Fibroblast of peridontal ligament (primary cell): ENCODE results near the gene SENP1.
"Not testable (repeated sequence)": the region's sequence is repeated elsewhere in the genome, so short reads cannot be mapped to it uniquely, and the experiment has no call there.

Experiments used
- DNase-seq: peaks from one replicate; pipeline ENCODE4 v3.0.0-alpha.2; 2010; ENCODE audit errors: extremely low read depth

The SENP1 gene

GRCh38 chr12:48105867-48106680, at the start of gene SENP1:
SENP1 (minus strand) TSS chr12:48106079; CDS start chr12:48101472, 4,607 bp downstream.
- DNase-seq = peak; percentile 87

- no peak for DNase-seq
Observed at GRCh38 chr12:48151103-48151771, 45.4 kb upstream of the SENP1 start.

DNA sequence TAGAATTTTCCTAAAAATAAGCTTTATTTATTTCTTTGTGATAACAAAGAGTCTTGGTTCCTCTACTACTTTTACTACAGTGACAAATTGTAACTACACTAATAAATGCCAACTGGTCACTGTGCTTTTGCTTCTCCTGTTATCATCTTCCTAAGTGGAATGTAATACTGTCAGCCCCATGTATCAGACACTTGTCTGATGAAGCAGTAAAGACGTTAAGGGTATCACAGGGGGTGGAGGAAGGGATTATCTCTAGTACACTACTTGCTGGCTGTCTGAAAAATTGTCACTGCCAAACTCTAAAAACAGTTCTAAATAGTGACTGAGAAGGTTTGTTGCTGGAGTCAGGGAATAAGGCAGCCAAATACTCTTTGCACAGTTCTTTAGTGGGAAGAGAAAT, 40.1 kb upstream of the SENP1 start:
- DNase-seq = no peak

DNA sequence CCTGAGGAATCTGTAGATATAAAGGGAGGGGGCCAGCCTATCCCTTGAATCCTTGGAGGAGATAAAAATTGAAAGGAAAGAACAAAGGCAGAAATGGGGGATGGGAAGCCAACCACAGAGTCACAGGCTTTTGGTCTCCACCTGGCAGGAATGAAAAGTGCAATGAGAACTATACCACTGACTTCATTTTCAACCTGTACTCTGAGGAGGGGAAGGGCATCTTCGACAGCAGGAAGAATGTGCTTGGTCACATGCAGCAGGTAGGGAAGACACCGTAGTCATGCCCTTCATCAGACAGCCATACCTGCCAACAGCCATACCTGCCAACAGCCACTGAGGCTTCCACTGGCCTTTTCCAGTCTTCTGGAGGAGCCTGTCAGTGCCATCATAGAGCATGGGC, 38.0 kb upstream of the SENP1 start:
- DNase-seq = no peak

DNA sequence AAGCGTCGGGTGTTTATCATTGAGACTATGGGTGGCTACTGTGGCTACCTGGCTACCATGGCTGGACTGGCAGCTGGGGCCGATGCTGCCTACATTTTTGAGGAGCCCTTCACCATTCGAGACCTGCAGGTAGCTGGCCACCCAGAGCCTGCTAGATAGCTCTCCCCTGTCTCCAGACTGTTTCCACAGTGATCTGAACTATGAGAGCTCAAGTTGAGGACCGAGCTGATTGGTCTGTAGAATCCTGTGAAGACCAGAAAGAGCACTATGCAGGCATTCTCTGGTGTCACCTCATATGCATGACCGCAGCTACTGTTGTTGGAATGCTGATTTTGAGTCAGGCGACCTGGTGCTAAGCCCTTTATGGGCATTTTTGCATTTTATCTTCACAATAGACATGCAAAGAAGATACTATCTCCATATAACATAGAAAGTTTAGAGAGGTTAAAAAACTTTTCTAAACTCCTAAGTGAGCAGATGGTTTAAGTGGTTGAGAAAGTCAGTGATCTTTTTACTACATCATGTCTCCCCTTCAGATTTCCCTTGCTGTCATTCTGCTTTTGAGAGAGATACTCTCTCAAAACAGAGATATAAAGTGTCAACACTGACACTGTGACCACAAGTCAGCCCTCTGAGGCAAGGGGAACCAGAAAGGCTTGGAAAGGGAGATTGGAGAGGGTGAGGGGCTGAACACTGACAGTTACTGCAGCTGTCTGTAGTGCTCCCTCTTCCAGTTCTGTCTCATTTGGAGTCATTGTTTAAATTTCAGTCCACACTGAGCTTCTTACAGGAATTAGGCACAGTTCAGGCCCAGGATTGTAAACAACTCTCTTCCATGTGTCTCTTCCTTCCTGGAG, 37.2 kb upstream of the SENP1 start:
- no peak for DNase-seq

DNA sequence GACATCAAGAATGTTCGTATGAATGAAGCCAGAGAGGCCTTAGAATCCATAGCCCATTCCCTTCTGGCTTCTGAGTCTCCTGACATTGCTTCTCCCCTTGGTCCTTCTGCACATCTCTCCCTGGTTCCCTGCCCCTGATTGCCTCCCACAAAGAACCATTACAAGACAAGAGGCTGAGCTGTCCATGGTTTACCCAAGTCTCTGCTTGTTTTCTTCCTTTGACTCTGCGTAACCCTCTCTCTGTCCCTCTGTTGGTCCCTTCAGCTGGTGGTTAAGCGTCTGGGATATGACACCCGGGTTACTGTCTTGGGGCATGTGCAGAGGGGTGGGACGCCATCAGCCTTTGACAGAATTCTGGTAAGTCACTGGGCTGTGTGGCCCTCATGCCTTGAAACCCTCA, 29.1 kb upstream of the SENP1 start:
- DNase-seq = no peak

DNA sequence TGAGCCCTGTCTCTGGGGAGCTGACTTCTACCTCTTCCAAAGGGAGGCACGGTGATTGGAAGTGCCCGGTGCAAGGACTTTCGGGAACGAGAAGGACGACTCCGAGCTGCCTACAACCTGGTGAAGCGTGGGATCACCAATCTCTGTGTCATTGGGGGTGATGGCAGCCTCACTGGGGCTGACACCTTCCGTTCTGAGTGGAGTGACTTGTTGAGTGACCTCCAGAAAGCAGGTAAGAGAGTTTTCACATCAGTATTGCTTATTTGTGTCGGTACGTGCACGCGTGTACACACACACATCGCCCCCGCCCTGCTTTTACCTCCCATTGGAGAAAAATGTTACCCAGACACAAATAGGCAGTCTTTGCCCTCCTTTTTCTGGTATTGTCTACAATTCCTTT, 26.9 kb upstream of the SENP1 start:
- no peak for DNase-seq

GRCh38 chr12:48131517-48131916, 25.6 kb upstream of the SENP1 start:
- no peak for DNase-seq

DNA sequence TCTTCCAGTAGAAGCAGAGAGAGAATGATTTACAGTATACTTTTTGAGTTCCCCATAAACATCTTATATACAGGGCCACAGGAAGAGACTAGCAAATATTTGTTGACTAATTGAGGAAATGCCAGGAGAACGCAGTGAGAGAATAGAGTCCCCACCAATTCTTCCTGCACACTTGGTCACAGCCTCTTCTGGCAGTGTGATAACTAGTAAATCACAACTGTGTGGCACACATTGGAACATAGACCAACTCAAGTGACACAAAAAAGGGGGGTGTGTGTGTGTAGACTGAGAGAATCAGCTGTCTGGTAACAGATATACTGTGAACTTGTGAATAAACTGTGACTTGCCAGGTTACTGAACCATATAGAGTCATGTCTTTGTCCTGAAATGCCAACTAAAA, 23.5 kb upstream of the SENP1 start:
- no peak for DNase-seq

DNA sequence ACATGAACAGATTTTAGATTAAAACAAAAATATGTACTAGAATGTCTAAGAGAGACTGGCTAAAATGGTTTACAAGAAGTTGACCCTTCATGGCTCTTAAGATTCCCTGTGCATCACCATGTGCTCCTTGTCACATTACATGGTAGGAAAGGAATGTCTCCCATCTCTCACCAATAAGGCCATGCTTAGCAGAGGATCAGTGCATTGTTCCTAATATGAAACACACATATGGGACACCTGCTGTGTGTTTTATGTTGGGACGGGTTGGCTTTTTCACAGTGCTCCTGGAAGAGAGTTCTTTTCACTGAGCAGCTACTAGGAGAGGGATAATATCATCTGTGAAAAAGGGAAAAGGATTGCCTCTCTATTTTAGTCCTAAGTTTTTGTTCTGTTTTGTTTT, 22.9 kb upstream of the SENP1 start:
- no peak for DNase-seq

DNA sequence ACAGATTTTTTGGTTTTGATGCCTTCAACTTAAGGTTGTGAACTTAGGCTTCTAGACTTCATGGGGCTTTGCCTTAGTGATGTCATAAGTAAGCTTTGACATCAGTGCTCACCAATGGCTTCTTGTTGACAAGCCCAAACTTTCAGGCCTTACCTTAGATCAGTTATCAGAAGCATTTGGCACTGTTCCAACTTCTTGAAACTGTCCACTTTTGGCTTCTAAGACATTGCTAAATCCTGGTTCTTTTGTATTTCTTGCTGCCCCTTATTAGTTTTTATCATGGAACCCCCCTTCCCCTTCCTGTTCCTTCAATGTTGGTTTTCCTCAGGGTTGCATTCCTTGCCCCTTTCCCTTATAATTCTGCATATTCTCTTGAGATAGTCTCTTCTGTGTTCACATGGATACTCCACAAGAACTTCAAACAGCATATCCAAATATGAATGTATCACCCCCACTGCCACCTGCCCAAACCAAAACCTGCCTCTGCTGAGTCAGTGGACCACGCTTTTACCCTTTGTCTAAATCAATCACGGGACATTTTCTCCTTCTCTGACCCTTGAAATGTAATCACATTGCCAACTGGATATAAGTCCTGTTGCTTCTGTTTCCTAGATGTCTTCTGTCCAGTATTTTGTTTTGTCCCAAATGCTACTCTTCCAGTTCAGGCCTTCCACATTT, 21.2 kb upstream of the SENP1 start:
- DNase-seq = no peak

DNA sequence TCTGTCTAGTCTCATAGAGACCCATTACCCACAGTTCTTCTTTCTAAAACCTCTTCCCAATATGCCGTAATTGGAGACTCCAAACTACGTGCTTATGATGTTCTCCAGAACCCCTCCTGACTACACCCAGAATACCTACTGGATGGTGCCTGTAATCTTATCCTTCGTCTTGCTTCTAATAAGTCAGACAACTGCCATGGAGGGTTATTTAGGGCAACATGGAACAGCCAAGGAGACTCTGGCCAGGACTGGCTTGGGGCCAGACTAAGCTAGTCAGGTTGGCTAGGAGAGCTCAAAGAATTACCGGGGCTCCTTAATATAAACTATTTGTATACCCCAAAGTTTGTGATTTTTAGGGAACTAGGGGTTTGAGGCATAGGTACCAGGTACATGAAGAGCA, 20.1 kb upstream of the SENP1 start:
- DNase-seq = no peak

DNA sequence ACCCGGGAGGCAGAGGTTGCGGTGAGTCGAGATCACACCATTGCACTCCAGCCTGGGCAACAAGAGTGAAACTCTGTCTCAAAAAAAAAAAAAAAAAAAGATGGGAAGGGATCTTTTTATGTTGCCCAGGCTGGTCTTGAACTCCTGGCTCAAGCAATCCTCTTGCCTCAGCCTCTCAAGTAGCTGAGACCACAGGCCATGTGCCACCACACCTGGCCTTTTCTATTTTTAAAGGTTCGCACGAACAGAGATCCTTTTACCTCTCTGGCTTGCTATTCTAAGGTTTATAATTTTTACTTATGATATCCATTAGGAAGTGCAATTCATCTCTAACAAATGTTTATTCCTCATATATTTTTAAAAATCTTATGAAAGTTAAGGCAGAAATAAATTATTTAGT, 19.7 kb upstream of the SENP1 start:
- DNase-seq = not testable (repeated sequence)

- DNase-seq = no peak
Observed at GRCh38 chr12:48123169-48123568, 17.3 kb upstream of the SENP1 start.

GRCh38 chr12:48122065-48122834, 16.4 kb upstream of the SENP1 start:
- no peak for DNase-seq

DNA sequence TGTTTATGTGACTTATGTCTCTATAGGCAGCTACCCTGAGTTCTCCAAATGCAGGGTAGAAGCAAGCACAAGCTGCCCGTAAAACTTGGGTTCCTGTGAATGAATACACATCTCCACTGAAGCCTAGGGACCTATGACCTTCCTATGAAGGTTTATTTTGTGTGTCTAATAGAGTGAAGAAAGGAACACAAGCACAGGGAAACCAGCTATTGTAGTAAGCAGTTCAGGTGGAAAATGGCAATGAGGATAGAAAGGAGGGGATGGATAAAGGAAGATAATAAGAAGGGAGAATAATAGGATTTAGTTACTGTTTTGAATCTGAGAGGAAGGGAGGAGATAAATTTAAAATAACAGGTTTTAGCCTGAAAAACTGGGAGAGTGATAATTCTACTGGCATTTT, 15.6 kb upstream of the SENP1 start:
- no peak for DNase-seq

DNA sequence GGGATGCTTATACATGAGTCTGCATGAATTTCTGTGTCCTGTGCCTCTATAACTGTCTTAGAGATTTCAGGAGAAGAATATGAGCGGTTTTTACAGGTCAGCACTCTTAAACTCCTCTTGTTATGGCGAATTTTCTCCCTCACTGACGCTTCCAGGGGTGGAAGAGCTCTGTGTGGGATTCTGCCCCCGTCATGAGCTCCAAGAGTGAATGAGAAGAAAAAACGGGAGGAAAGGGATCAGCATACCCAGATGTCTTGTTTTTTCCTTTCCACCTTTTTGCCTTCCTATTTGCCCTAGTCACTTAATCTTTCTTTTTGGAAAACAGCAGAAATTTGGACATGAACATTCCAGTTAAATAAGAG, 13.9 kb upstream of the SENP1 start:
- peak; percentile 9 for DNase-seq

DNA sequence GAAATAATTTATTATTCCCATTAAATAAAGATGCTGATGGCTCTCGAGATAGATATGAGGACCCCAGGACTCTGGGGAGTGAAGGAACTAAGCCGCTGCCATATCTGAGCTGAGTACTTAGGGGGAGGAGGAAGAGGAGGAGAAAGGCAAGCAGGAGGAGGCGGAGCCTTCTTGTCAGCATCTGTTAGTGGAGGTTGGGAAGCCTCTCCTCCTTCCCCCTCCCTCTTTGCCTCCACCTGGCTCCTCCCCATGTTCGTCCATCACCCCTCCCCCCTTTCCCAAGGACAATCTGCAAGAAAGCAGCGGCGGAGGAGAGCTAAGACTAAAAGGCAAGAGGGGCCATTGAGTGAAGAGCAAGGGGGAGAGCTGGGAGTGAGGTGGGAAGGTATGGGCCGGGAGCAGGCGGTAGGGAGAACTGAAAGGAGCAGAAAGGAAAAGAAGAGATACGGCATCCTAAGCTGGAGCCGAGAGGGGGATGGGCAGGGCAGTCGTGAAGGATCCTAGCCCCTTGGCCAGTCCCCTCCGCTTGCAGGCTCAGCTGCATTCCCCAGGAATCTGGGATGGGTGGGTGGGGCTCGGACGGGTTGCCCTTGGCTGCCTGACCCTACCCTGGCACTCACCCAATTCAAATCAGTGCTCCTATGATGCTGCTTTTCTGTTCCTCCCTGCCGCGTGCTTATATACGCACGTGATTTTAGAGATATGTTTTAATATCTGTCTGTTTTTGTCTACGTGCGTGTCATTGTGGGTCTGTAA, 13.4 kb upstream of the SENP1 start, which contains the start of gene PFKM:
PFKM (plus strand) TSS at position 287 of the 756 bp plus-strand sequence. CDS start 3,411 bp downstream, outside the sequence.
- DNase-seq = peak; percentile 89

DNA sequence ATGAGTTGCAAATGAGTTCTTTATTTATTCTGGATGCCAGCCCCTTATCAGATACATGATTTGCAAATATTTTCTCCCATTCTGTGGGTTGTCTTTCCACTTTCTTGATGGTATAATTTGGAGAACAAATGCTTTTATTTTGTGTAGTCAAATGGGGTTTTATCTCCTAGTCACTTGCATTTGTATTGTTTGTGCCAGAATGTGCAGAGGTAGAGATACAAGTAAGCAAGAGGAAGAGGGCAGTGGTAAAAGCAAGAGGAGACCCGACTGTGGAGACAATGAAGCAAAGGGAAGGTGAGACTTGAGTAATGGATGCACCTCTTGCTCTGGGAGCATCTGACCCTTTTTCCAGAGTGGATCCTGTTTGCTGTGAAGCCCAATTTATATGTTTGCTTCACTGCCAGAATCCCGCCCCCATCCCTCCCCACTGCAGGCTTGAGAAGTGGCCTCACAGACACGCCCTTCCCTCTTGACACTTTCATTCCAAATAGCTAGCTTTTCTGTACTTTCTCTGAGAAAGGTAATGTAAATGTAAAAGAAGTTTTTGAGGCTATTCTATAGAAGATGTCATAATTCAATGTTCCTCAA, 12.5 kb upstream of the SENP1 start:
- no peak for DNase-seq

GRCh38 chr12:48115957-48116356, 10.1 kb upstream of the SENP1 start:
- no peak for DNase-seq
